Psoas muscle (tissue), 8 donors: Measurements from ENCODE around the gene VLDLR. TPM values are rescaled to one million over a fixed set of nuclear protein-coding genes. Genes with fewer than 3 reads are reported as not detected.

Source experiments
- ATAC-seq, 4 donors: fragments of 200-7000 bp; cut with Tn5 transposase; one replicate each; pipeline ENCODE4 v1.9.1; 2020; ENCODE audit warnings: moderate library complexity in 3 of 4, mild to moderate bottlenecking in 2 of 4
- DNase-seq, 2 donors: peaks; one replicate each; pipeline ENCODE4 v3.0.0-alpha.2; 2020
- H3K27ac ChIP-seq: fragments of 200-600 bp; one replicate; pipeline ENCODE4 v1.8.0; 2022
- H3K27me3 ChIP-seq, 3 donors: fragments of 200-600 bp in 1 of 3; one replicate each; pipeline versions ENCODE4 v1.6.1 to v1.8.0; 2013 to 2022; ENCODE audit warnings: low read length in 2 of 3, mild to moderate bottlenecking in 2 of 3, moderate library complexity in 1 of 3; ENCODE audit not compliant: insufficient read depth in 3 of 3
- H3K36me3 ChIP-seq, 2 donors: fragments of 200-600 bp in 1 of 2; one replicate each; pipeline versions ENCODE4 v1.6.1 to v1.8.0; 2013 to 2022; ENCODE audit warnings: low read depth in 1 of 2, mild to moderate bottlenecking in 1 of 2, moderate library complexity in 1 of 2; ENCODE audit not compliant: insufficient read depth in 1 of 2
- H3K4me1 ChIP-seq: fragments of 200-600 bp; one replicate; pipeline ENCODE4 v1.8.0; 2022
- H3K4me3 ChIP-seq: fragments of 200-600 bp; one replicate; pipeline ENCODE4 v1.8.0; 2022; ENCODE audit warnings: mild to moderate bottlenecking
- H3K9me3 ChIP-seq: fragments of 200-600 bp; one replicate; pipeline ENCODE4 v1.8.0; 2022
- WGBS, 3 donors: extraction: QIAGEN DNeasy Blood & Tissue Kit; methylation state at CpG; one replicate each; pipeline versions ENCODE4 v1.1.6 to v1.1.7; 2013; 5-methylcytosine and 5-hydroxymethylcytosine counted together
- intact Hi-C, 2 donors: fragments of 100-400 bp; cut with DNase I; formaldehyde crosslinking; loops; one replicate each; pipeline versions ENCODE4 v1.11.0 to v1.14.2; 2022
- polyA plus RNA-seq, 3 donors: library from polyadenylated mRNA; stranded (reverse); fragments of 200-250 nt; gene quantifications; one replicate each; pipeline ENCODE4 v1.2.3, GENCODE V29; 2013
- total RNA-seq, 4 donors: library from RNA; stranded (reverse); fragmentation: NEBNext Ultra II Directional in 2 of 4; extraction: Animal tissue kit (Norgen Biotek cat#: 25700) in 2 of 4; gene quantifications; one replicate each; pipeline versions ENCODE4 v1.2.1 to v1.2.4, GENCODE V29; 2021 to 2023
- TF ChIP-seq, protein P1 (sequence below): fragments of 200-600 bp; IDR thresholded peaks from one replicate; pipeline ENCODE4 v1.8.0; 2022; ENCODE audit warnings: antibody characterized with exemption
- donor health status: healthy with polysubstance abuse.
- donor health status: DM: no; HTN: no; CAD: no; lungs with moderate emphysema.
- donor health status: Bipolar disorder and iron deficiency.
- donor health status: healthy.
- donor health status: DM: yes; HTN: yes; CAD: no.
- donor health status: DM: no; HTN: no; CAD: no.
- donor health status: DM: no; HTN: no; CAD: no.
- donor health status: DM: yes; HTN: yes; CAD: no.

Gene VLDLR
- total and polyA plus RNA-seq, 7 donors, result 7.9 to 34.4 (median 20.3) TPM

GRCh38 chr9:2688636-2689035 lies 67.0 kb downstream of the VLDLR start:
- no peak for ATAC-seq

GRCh38 chr9:2691212-2691611 lies 69.6 kb downstream of the VLDLR start:
- no peaks in the 10 kb centered on the region for H3K27me3 ChIP-seq
- H3K4me3 ChIP-seq, result no peak overlapping the region
- 89 to 97% (median 94%) methylated on average over 1 of the region's 1 CpG for WGBS, 3 donors
- H3K4me1 ChIP-seq, result no peaks in the 10 kb centered on the region
- H3K36me3 ChIP-seq, result no peaks in the 10 kb centered on the region
- no peak overlapping the region for H3K27ac ChIP-seq
- no peaks in the 10 kb centered on the region for H3K9me3 ChIP-seq
- intact Hi-C loops, result no loop called here
- TF ChIP-seq, protein P1, sequence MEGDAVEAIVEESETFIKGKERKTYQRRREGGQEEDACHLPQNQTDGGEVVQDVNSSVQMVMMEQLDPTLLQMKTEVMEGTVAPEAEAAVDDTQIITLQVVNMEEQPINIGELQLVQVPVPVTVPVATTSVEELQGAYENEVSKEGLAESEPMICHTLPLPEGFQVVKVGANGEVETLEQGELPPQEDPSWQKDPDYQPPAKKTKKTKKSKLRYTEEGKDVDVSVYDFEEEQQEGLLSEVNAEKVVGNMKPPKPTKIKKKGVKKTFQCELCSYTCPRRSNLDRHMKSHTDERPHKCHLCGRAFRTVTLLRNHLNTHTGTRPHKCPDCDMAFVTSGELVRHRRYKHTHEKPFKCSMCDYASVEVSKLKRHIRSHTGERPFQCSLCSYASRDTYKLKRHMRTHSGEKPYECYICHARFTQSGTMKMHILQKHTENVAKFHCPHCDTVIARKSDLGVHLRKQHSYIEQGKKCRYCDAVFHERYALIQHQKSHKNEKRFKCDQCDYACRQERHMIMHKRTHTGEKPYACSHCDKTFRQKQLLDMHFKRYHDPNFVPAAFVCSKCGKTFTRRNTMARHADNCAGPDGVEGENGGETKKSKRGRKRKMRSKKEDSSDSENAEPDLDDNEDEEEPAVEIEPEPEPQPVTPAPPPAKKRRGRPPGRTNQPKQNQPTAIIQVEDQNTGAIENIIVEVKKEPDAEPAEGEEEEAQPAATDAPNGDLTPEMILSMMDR, result no peak
- ATAC-seq (no peak), DNase-seq (no peak)

More at GRCh38 chr9:2688636-2689035, 67.0 kb downstream of the VLDLR start:
- DNase-seq, result no peak
- H3K36me3 ChIP-seq, result no peaks in the 10 kb centered on the region
- H3K4me1 ChIP-seq, result no peaks in the 10 kb centered on the region
- intact Hi-C loops, result no loop called here
- no peak overlapping the region for H3K4me3 ChIP-seq
- H3K27me3 ChIP-seq, result no peaks in the 10 kb centered on the region
- no peaks in the 10 kb centered on the region for H3K9me3 ChIP-seq
- 95 to 96% (median 95%) methylated on average over 3 of the region's 3 CpGs for WGBS, 3 donors
- no peak overlapping the region for H3K27ac ChIP-seq
- TF ChIP-seq, protein P1, result no peak

GRCh38 chr9:2691626-2692025 lies 70.0 kb downstream of the VLDLR start:
- ATAC-seq, result no peak
- TF ChIP-seq, protein P1, result no peak
- H3K9me3 ChIP-seq, result no peaks in the 10 kb centered on the region
- H3K27ac ChIP-seq, result no peak overlapping the region
- intact Hi-C loops, result no loop called here
- no peaks in the 10 kb centered on the region for H3K27me3 ChIP-seq
- no peaks in the 10 kb centered on the region for H3K4me1 ChIP-seq
- 48 to 63% (median 58%) methylated on average over 2 of the region's 2 CpGs for WGBS, 3 donors
- DNase-seq, result no peak
- no peak overlapping the region for H3K4me3 ChIP-seq
- no peaks in the 10 kb centered on the region for H3K36me3 ChIP-seq

GRCh38 chr9:2693056-2693455 lies 71.5 kb downstream of the VLDLR start:
- no peak overlapping the region for H3K27ac ChIP-seq
- H3K27me3 ChIP-seq, result no peaks in the 10 kb centered on the region
- intact Hi-C loops, result no loop called here
- ATAC-seq, result peak in 1 of 4 donors; percentile 25
- no peak overlapping the region for H3K4me3 ChIP-seq
- WGBS, 3 donors, result 71 to 81% (median 73%) methylated on average over 3 of the region's 3 CpGs
- H3K36me3 ChIP-seq, result no peaks in the 10 kb centered on the region
- no peaks in the 10 kb centered on the region for H3K4me1 ChIP-seq
- H3K9me3 ChIP-seq, result no peaks in the 10 kb centered on the region
- no peak for DNase-seq
- TF ChIP-seq, protein P1, result no peak

- Histone ChIP-seq H3K9me3 (no peaks in the 10 kb centered on the region), H3K4me1 (peaks cover 10% of the 10 kb centered on the region), H3K36me3 (no peaks in the 10 kb centered on the region), H3K27me3 (no peaks in the 10 kb centered on the region), H3K27ac (no peak overlapping the region), H3K4me3 (no peak overlapping the region)
- intact Hi-C loops, result no loop called here
- TF ChIP-seq, protein P1, result no peak
- 81 to 90% (median 82%) methylated on average over 3 of the region's 3 CpGs for WGBS, 3 donors
- ATAC-seq (no peak), DNase-seq (no peak)
These were observed 75.9 kb downstream of the VLDLR start for GRCh38 chr9:2697492-2697891.
